ENCODE results near the gene ZNF750.

- TF ChIP-seq GATA2 (IDR thresholded peaks at IDR 0.05; ENCODE audit: low read depth, low read length) (no peak), GATA3 (IDR thresholded peaks at IDR 0.05; ENCODE audit: low read depth, low read length) (no peak)
Measured at GRCh38 chr17:82869536-82869935, 29.7 kb upstream of the ZNF750 start.

All from SH-SY5Y (cell line).